ENCODE results near the gene PSMD9.
"Not testable (repeated sequence)": the region's sequence is repeated elsewhere in the genome, so short reads cannot be mapped to it uniquely, and the experiment has no call there.

Gene PSMD9

GRCh38 chr12:121849665-121850064 is 38.9 kb upstream of the PSMD9 start:
- TF ChIP-seq CTCF (IDR thresholded peaks at IDR 0.05; ENCODE audit: extremely low read depth, missing control alignments): no peak
- no peak for DNase-seq (ENCODE audit: low spot score)

GRCh38 chr12:121852392-121852791 is 36.2 kb upstream of the PSMD9 start:
- not testable (repeated sequence) for DNase-seq (ENCODE audit: low spot score)

- no peak for TF ChIP-seq CTCF (IDR thresholded peaks at IDR 0.05; ENCODE audit: extremely low read depth, missing control alignments)
- DNase-seq (ENCODE audit: low spot score): no peak
Observed at GRCh38 chr12:121857322-121858246, 31.0 kb upstream of the PSMD9 start.

- DNase-seq (ENCODE audit: low spot score): no peak
- no peak for TF ChIP-seq CTCF (IDR thresholded peaks at IDR 0.05; ENCODE audit: extremely low read depth, missing control alignments)
Observed at GRCh38 chr12:121858318-121858661, 30.3 kb upstream of the PSMD9 start.

- no peak for DNase-seq (ENCODE audit: low spot score)
- TF ChIP-seq CTCF (IDR thresholded peaks at IDR 0.05; ENCODE audit: extremely low read depth, missing control alignments): no peak
Observed at GRCh38 chr12:121858662-121859572, 29.7 kb upstream of the PSMD9 start, which contains the start of gene HPD. Gene HPD, minus strand, starts transcription at chr12:121858859. Its CDS starts 36 bp downstream, at chr12:121858823.

GRCh38 chr12:121860257-121860656 is 28.3 kb upstream of the PSMD9 start:
- TF ChIP-seq CTCF (IDR thresholded peaks at IDR 0.05; ENCODE audit: extremely low read depth, missing control alignments): no peak

GRCh38 chr12:121860699-121861098 is 27.9 kb upstream of the PSMD9 start:
- DNase-seq (ENCODE audit: low spot score): not testable (repeated sequence)

More at GRCh38 chr12:121860257-121860656, 28.3 kb upstream of the PSMD9 start:
- no peak for DNase-seq (ENCODE audit: low spot score)

- no peak for DNase-seq (ENCODE audit: low spot score)
- TF ChIP-seq CTCF (IDR thresholded peaks at IDR 0.05; ENCODE audit: extremely low read depth, missing control alignments): no peak
Observed at GRCh38 chr12:121861636-121862254, 26.8 kb upstream of the PSMD9 start.
